H9 (cell line): ENCODE results near the gene MYMX. TPM values are rescaled to one million over a fixed set of nuclear protein-coding genes. Genes with fewer than 3 reads are reported as not detected.

Experiments used
- DNase-seq: peaks from one replicate; pipeline ENCODE4 v3.0.0-alpha.2; 2017
- H2AFZ ChIP-seq: one replicate; pipeline ENCODE4 v1.6.1; 2013; ENCODE audit warnings: mild to moderate bottlenecking, low read length, control low read depth, moderate library complexity
- H2AK5ac ChIP-seq: 2 replicates; pipeline ENCODE4 v1.6.1; 2013; ENCODE audit warnings: low read length, control low read depth, mixed read lengths; ENCODE audit not compliant: insufficient read length
- H2BK120ac ChIP-seq: one replicate; pipeline ENCODE4 v1.6.1; 2013; ENCODE audit warnings: low read depth, mild to moderate bottlenecking, low read length, control low read depth, inconsistent platforms; ENCODE audit not compliant: poor library complexity, severe bottlenecking
- H2BK12ac ChIP-seq: 2 replicates; pipeline ENCODE4 v1.6.1; 2013; ENCODE audit warnings: low read length, control low read depth, mixed read lengths, low read depth; ENCODE audit not compliant: insufficient read length
- H2BK15ac ChIP-seq: 2 replicates; pipeline ENCODE4 v1.6.1; 2013; ENCODE audit warnings: low read depth, low read length, control low read depth
- H2BK20ac ChIP-seq: one replicate; pipeline ENCODE4 v1.6.1; 2013; ENCODE audit warnings: low read depth, mild to moderate bottlenecking, low read length, control low read depth, inconsistent platforms; ENCODE audit not compliant: poor library complexity, severe bottlenecking
- H2BK5ac ChIP-seq: 2 replicates; pipeline ENCODE4 v1.6.1; 2013; ENCODE audit warnings: low read length, control low read depth, mixed read lengths; ENCODE audit not compliant: insufficient read length
- H3K14ac ChIP-seq: 2 replicates; pipeline ENCODE4 v1.6.1; 2013; ENCODE audit warnings: low read length, control low read depth; ENCODE audit not compliant: insufficient read depth
- H3K18ac ChIP-seq: 2 replicates; pipeline ENCODE4 v1.6.1; 2013; ENCODE audit warnings: low read depth, mild to moderate bottlenecking, mixed read lengths, low read length, control low read depth; ENCODE audit not compliant: insufficient read length
- H3K23ac ChIP-seq: 2 replicates; pipeline ENCODE4 v1.6.1; 2013; ENCODE audit warnings: low read length, control low read depth, mixed read lengths, low read depth; ENCODE audit not compliant: insufficient read length
- H3K23me2 ChIP-seq: 2 replicates; pipeline ENCODE4 v1.6.1; 2013; ENCODE audit warnings: low read depth, mild to moderate bottlenecking, mixed read lengths, low read length, control low read depth; ENCODE audit not compliant: insufficient read length, poor library complexity, severe bottlenecking
- H3K27ac ChIP-seq: 2 replicates; pipeline ENCODE4 v1.5.1; 2013; ENCODE audit warnings: low read length, control low read depth, mixed read lengths, low read depth; ENCODE audit not compliant: insufficient read length
- H3K27me3 ChIP-seq: 2 replicates; pipeline ENCODE4 v1.6.1; 2013; ENCODE audit warnings: low read length, control low read depth, inconsistent platforms; ENCODE audit not compliant: insufficient read depth
- H3K4ac ChIP-seq: 2 replicates; pipeline ENCODE4 v1.6.1; 2013; ENCODE audit warnings: low read depth, mild to moderate bottlenecking, control low read depth, inconsistent platforms, low read length, moderate library complexity
- H3K4me1 ChIP-seq: 2 replicates; pipeline ENCODE4 v1.6.1; 2013; ENCODE audit warnings: low read length, control low read depth, inconsistent platforms; ENCODE audit not compliant: insufficient read depth
- H3K4me2 ChIP-seq: 2 replicates; pipeline ENCODE4 v1.6.1; 2013; ENCODE audit warnings: low read length, control low read depth, mixed read lengths; ENCODE audit not compliant: insufficient read length, insufficient read depth
- H3K56ac ChIP-seq: 2 replicates; pipeline ENCODE4 v1.6.1; 2013; ENCODE audit warnings: low read depth, mild to moderate bottlenecking, mixed read lengths, low read length, control low read depth; ENCODE audit not compliant: insufficient read length
- H3K79me1 ChIP-seq: 2 replicates; pipeline ENCODE4 v1.6.1; 2013; ENCODE audit warnings: low read depth, mild to moderate bottlenecking, moderate library complexity, low read length, control low read depth, inconsistent platforms; ENCODE audit not compliant: insufficient read depth, poor library complexity, severe bottlenecking
- H3K79me2 ChIP-seq: 2 replicates; pipeline ENCODE4 v1.6.1; 2013; ENCODE audit warnings: low read length, control low read depth, inconsistent platforms; ENCODE audit not compliant: insufficient read depth
- H3K9ac ChIP-seq: 2 replicates; pipeline ENCODE4 v1.6.1; 2013; ENCODE audit warnings: low read length, control low read depth, mixed read lengths; ENCODE audit not compliant: insufficient read length; ENCODE audit errors: extremely low read depth
- H3K9me3 ChIP-seq: one replicate; pipeline ENCODE4 v1.6.1; 2013; ENCODE audit warnings: low read depth, low read length, inconsistent platforms; ENCODE audit not compliant: control insufficient read depth
- H3T11ph ChIP-seq: one replicate; pipeline ENCODE4 v1.6.1; 2013; ENCODE audit warnings: mild to moderate bottlenecking, low read length, control low read depth, inconsistent platforms
- H4K20me1 ChIP-seq: one replicate; pipeline ENCODE4 v1.6.1; 2013; ENCODE audit not compliant: control insufficient read depth, insufficient read length, insufficient read depth
- H4K5ac ChIP-seq: 2 replicates; pipeline ENCODE4 v1.6.1; 2013; ENCODE audit warnings: low read depth, mild to moderate bottlenecking, mixed read lengths, low read length, control low read depth; ENCODE audit not compliant: insufficient read length
- H4K8ac ChIP-seq: replicated peaks from 2 replicates; pipeline ENCODE4 v1.6.1; 2013; ENCODE audit warnings: low read length, control low read depth, mixed read lengths, low read depth; ENCODE audit not compliant: insufficient read length
- H4K91ac ChIP-seq: 2 replicates; pipeline ENCODE4 v1.6.1; 2013; ENCODE audit warnings: low read depth, mild to moderate bottlenecking, moderate library complexity, mixed read lengths, low read length, control low read depth; ENCODE audit not compliant: insufficient read length
- H3K27ac Mint-ChIP-seq, 3 experiments: 2 replicates in 2 of 3; 3 replicates in 1 of 3; pipeline ENCODE4 v1.8.0; 2020 to 2021; ENCODE audit warnings: mixed read lengths in 3 of 3, mild to moderate bottlenecking in 1 of 3, moderate library complexity in 1 of 3
- H3K27me3 Mint-ChIP-seq: 2 replicates; pipeline ENCODE4 v1.8.0; 2021; ENCODE audit warnings: low read depth, mild to moderate bottlenecking, moderate library complexity, mixed read lengths
- H3K36me3 Mint-ChIP-seq, 3 experiments: 2 replicates in 2 of 3; 3 replicates in 1 of 3; pipeline ENCODE4 v1.8.0; 2020 to 2021; ENCODE audit warnings: low read depth in 3 of 3, mixed read lengths in 3 of 3; ENCODE audit not compliant: insufficient read depth in 1 of 3
- H3K4me1 Mint-ChIP-seq, 2 experiments: 2 replicates each; pipeline ENCODE4 v1.8.0; 2020; ENCODE audit warnings: mixed read lengths in 2 of 2
- H3K4me3 Mint-ChIP-seq, 2 experiments: 2 replicates in 1 of 2; 3 replicates in 1 of 2; pipeline ENCODE4 v1.8.0; 2020 to 2021; ENCODE audit warnings: mild to moderate bottlenecking in 2 of 2, mixed read lengths in 2 of 2, moderate library complexity in 1 of 2
- H3K9me3 Mint-ChIP-seq, 2 experiments: 2 replicates in 1 of 2; 3 replicates in 1 of 2; pipeline ENCODE4 v1.8.0; 2020; ENCODE audit warnings: mild to moderate bottlenecking in 2 of 2, mixed read lengths in 2 of 2, moderate library complexity in 1 of 2
- WGBS: extraction: QIAGEN DNeasy Blood & Tissue Kit; methylation state at CpG from one replicate; pipeline ENCODE4 v1.1.7; 2013; ENCODE audit warnings: missing lambda C conversion rate, low lambda C conversion rate, mixed read lengths; ENCODE audit not compliant: insufficient read length; ENCODE audit errors: extremely low coverage; 5-methylcytosine and 5-hydroxymethylcytosine counted together
- total RNA-seq: library from RNA; stranded (reverse); gene quantifications from 2 replicates; pipeline ENCODE4 v1.2.1, GENCODE V29; 2021
- TF ChIP-seq, protein P1 (sequence below): fragments of 200-600 bp; sonication (generic); conservative IDR thresholded peaks from 3 replicates; pipeline ENCODE4 v1.8.0; 2021; ENCODE audit warnings: antibody characterized with exemption, mild to moderate bottlenecking

Gene MYMX
- total RNA-seq, 1 experiment from 2014 or later = 1.1 TPM

GRCh38 chr6:44255871-44256774 is 39.4 kb downstream of the MYMX start:
- H3K4me2 ChIP-seq = peak overlapping the region; percentile 90
- H4K8ac ChIP-seq = no peak overlapping the region
- no peak overlapping the region for H4K5ac ChIP-seq
- H3T11ph ChIP-seq = no peak overlapping the region
- H2BK15ac ChIP-seq = no peak overlapping the region
- peak overlapping the region; percentile 88 to 90 for H3K4me3 Mint-ChIP-seq
- peak overlapping the region; percentile 59 to 98 (median 92) for H3K27ac Mint-ChIP-seq
- H3K18ac ChIP-seq = peak overlapping the region; percentile 33
- H4K91ac ChIP-seq = no peak overlapping the region
- H3K4me1 ChIP-seq = no peaks in the 10 kb centered on the region; the same call in 1 of the 2 replicates
- H3K23ac ChIP-seq = no peak overlapping the region
- H3K79me1 ChIP-seq = no peaks in the 10 kb centered on the region
- no peak overlapping the region for H2AK5ac ChIP-seq
- no CpG with 5 or more reads among the region's 15 CpGs for WGBS
- H3K36me3 Mint-ChIP-seq = peaks cover 30 to 69% (median 54%) of the 10 kb centered on the region in 3 experiments
- H3K23me2 ChIP-seq = peaks cover 6% of the 10 kb centered on the region
- H2BK120ac ChIP-seq = no peak overlapping the region
- peaks cover 40 to 44% of the 10 kb centered on the region in 2 experiments for H3K4me1 Mint-ChIP-seq
- no peaks in the 10 kb centered on the region for H3K9me3 Mint-ChIP-seq
- no peak overlapping the region for H2BK20ac ChIP-seq
- peaks cover 11% of the 10 kb centered on the region for H3K27me3 Mint-ChIP-seq
- H3K9me3 ChIP-seq = no peaks in the 10 kb centered on the region
- DNase-seq = peak; percentile 62
- H2BK5ac ChIP-seq = no peak overlapping the region
- no peak overlapping the region for H3K4ac ChIP-seq
- H3K9ac ChIP-seq = peak overlapping the region; percentile 68
- H4K20me1 ChIP-seq = no peaks in the 10 kb centered on the region
- no peak overlapping the region for H2AFZ ChIP-seq
- peak overlapping the region; percentile 34; the same call in 1 of the 2 replicates for H3K14ac ChIP-seq
- no peaks in the 10 kb centered on the region for H3K79me2 ChIP-seq
- TF ChIP-seq, protein P1, sequence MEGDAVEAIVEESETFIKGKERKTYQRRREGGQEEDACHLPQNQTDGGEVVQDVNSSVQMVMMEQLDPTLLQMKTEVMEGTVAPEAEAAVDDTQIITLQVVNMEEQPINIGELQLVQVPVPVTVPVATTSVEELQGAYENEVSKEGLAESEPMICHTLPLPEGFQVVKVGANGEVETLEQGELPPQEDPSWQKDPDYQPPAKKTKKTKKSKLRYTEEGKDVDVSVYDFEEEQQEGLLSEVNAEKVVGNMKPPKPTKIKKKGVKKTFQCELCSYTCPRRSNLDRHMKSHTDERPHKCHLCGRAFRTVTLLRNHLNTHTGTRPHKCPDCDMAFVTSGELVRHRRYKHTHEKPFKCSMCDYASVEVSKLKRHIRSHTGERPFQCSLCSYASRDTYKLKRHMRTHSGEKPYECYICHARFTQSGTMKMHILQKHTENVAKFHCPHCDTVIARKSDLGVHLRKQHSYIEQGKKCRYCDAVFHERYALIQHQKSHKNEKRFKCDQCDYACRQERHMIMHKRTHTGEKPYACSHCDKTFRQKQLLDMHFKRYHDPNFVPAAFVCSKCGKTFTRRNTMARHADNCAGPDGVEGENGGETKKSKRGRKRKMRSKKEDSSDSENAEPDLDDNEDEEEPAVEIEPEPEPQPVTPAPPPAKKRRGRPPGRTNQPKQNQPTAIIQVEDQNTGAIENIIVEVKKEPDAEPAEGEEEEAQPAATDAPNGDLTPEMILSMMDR = no peak
- H3K27ac ChIP-seq = no peak overlapping the region
- no peaks in the 10 kb centered on the region for H3K27me3 ChIP-seq
- H3K56ac ChIP-seq = no peak overlapping the region
- H2BK12ac ChIP-seq = no peak overlapping the region
